Right atrium auricular region (tissue), 2 donors: Measurements from ENCODE around the gene KIT. TPM values are rescaled to one million over a fixed set of nuclear protein-coding genes. Genes with fewer than 3 reads are reported as not detected.

Experiments used
- DNase-seq: peaks from one replicate; pipeline ENCODE4 v3.0.0-alpha.2; 2019; ENCODE audit warnings: low spot score
- H3K27ac ChIP-seq, 2 donors: fragments of 200-600 bp; sonication (generic); 1 replicate in 1 of 2; 2 replicates in 1 of 2; pipeline ENCODE4 v1.5.1; 2016 to 2019
- H3K27me3 ChIP-seq, 2 donors: fragments of 200-600 bp; sonication (generic); one replicate each; pipeline versions ENCODE4 v1.5.1 to v1.6.0; 2017 to 2019
- H3K36me3 ChIP-seq: fragments of 200-600 bp; sonication (generic); one replicate; pipeline ENCODE4 v1.5.1; 2016
- H3K4me1 ChIP-seq, 2 donors: fragments of 200-600 bp; sonication (generic); one replicate each; pipeline versions ENCODE4 v1.5.1 to v1.6.0; 2017 to 2019
- H3K4me3 ChIP-seq, 2 donors: fragments of 200-600 bp; sonication (generic); 1 replicate in 1 of 2; 2 replicates in 1 of 2; pipeline ENCODE4 v1.5.1; 2017 to 2019; ENCODE audit warnings: mild to moderate bottlenecking in 1 of 2, moderate library complexity in 1 of 2
- H3K9me3 ChIP-seq, 2 donors: fragments of 200-600 bp; sonication (generic); one replicate each; pipeline ENCODE4 v1.5.1; 2019
- total RNA-seq, 2 donors: library from RNA; depleted of rRNA; stranded (reverse); fragments of >200 nt; gene quantifications; one replicate each; pipeline ENCODE4 v1.1.0, GENCODE V29; 2016
- TF ChIP-seq, protein P1 (sequence below), 2 donors: fragments of 200-600 bp; sonication (generic); IDR thresholded peaks; one replicate each; pipeline ENCODE4 v1.5.1; 2019; ENCODE audit warnings: antibody characterized with exemption in 2 of 2

KIT gene
- total RNA-seq, 2 donors from 2014 or later, result 1.5 to 2.6 TPM

DNA sequence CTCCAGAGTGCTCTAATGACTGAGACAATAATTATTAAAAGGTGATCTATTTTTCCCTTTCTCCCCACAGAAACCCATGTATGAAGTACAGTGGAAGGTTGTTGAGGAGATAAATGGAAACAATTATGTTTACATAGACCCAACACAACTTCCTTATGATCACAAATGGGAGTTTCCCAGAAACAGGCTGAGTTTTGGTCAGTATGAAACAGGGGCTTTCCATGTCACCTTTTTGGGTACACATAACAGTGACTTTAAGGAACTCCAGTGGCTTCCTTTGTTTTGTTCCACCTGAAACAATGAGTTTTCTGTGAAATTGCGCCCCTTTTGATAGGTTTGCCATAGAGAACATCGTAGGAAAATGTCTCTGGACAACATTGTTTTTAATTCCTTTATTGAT lies 69.6 kb downstream of the KIT start:
- H3K4me1 ChIP-seq, result peaks cover 0 to 4% of the 10 kb centered on the region in 2 donors
- TF ChIP-seq, protein P1, sequence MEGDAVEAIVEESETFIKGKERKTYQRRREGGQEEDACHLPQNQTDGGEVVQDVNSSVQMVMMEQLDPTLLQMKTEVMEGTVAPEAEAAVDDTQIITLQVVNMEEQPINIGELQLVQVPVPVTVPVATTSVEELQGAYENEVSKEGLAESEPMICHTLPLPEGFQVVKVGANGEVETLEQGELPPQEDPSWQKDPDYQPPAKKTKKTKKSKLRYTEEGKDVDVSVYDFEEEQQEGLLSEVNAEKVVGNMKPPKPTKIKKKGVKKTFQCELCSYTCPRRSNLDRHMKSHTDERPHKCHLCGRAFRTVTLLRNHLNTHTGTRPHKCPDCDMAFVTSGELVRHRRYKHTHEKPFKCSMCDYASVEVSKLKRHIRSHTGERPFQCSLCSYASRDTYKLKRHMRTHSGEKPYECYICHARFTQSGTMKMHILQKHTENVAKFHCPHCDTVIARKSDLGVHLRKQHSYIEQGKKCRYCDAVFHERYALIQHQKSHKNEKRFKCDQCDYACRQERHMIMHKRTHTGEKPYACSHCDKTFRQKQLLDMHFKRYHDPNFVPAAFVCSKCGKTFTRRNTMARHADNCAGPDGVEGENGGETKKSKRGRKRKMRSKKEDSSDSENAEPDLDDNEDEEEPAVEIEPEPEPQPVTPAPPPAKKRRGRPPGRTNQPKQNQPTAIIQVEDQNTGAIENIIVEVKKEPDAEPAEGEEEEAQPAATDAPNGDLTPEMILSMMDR (IDR thresholded peaks at IDR 0.05), result no peak
- H3K4me3 ChIP-seq, result no peak overlapping the region
- H3K36me3 ChIP-seq, result no peaks in the 10 kb centered on the region
- no peak overlapping the region for H3K27ac ChIP-seq
- DNase-seq, result no peak
- no peaks in the 10 kb centered on the region for H3K27me3 ChIP-seq
- no peaks in the 10 kb centered on the region for H3K9me3 ChIP-seq

DNA sequence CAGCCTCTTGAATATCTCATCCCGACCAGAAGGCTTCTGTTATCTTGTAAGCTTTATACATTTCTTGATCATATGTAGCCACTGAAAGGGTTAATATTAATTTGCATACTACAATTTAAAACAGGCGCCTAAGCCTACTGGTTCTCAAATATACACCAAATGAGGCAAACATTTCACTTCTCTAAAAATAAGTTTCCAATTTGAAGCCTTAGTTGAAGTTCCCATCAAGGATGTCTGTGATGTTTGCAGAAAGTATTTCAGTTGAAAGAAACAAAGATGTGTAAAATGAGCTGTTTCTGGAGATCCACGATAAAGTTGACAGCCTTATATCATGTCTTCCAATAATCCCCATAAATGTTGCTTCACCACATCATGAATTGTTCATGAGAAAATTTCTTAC lies 70.6 kb downstream of the KIT start:
- Histone ChIP-seq H3K36me3 (no peaks in the 10 kb centered on the region), H3K9me3 (no peaks in the 10 kb centered on the region)
- TF ChIP-seq, protein P1 (IDR thresholded peaks at IDR 0.05), result no peak

DNA sequence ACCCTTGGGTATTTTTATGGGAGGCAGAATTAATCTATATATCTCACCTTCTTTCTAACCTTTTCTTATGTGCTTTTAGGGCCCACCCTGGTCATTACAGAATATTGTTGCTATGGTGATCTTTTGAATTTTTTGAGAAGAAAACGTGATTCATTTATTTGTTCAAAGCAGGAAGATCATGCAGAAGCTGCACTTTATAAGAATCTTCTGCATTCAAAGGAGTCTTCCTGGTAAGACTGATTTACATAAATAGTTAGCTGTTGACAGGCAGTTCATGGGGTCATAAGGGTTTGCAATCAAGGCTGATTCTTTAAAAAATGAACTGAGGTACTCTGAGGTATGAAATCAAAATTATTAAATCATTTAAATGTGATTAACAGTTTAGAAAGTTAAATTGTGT lies 71.5 kb downstream of the KIT start:
- Histone ChIP-seq H3K36me3 (no peaks in the 10 kb centered on the region), H3K27me3 (no peaks in the 10 kb centered on the region), H3K27ac (no peak overlapping the region), H3K4me1 (peaks cover 0 to 1% of the 10 kb centered on the region in 2 donors), H3K9me3 (no peaks in the 10 kb centered on the region), H3K4me3 (no peak overlapping the region)
- TF ChIP-seq, protein P1 (IDR thresholded peaks at IDR 0.05), result no peak
- no peak for DNase-seq

More for the DNA sequence above, 70.6 kb downstream of the KIT start:
- H3K27ac ChIP-seq, result no peak overlapping the region
- no peaks in the 10 kb centered on the region for H3K27me3 ChIP-seq
- no peak overlapping the region for H3K4me3 ChIP-seq
- no peak for DNase-seq
- H3K4me1 ChIP-seq, result peaks cover 0 to 4% of the 10 kb centered on the region in 2 donors

DNA sequence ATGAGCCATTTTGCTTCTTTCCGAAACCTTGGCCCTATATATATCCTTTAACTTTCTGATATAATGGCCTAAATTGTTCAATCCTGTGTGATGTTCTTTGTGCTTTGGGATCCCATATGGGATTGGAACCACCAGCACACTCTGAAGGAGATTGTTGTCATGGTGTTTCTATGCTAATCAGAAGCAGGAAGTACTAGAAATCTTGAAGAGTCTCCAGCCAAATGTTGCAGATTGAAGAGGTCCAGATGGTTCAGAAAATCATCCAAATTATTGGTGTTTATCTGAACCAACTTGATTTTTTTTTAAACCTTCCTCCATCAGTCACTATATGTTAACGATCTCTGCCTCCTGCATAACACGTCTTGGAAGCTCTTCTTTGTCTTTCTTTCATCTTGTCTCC lies 72.8 kb downstream of the KIT start:
- no peaks in the 10 kb centered on the region for H3K4me1 ChIP-seq
- no peak overlapping the region for H3K4me3 ChIP-seq
- no peaks in the 10 kb centered on the region for H3K9me3 ChIP-seq
- no peak for DNase-seq
- no peaks in the 10 kb centered on the region for H3K27me3 ChIP-seq
- H3K27ac ChIP-seq, result no peak overlapping the region
- no peaks in the 10 kb centered on the region for H3K36me3 ChIP-seq
- TF ChIP-seq, protein P1 (IDR thresholded peaks at IDR 0.05), result no peak

DNA sequence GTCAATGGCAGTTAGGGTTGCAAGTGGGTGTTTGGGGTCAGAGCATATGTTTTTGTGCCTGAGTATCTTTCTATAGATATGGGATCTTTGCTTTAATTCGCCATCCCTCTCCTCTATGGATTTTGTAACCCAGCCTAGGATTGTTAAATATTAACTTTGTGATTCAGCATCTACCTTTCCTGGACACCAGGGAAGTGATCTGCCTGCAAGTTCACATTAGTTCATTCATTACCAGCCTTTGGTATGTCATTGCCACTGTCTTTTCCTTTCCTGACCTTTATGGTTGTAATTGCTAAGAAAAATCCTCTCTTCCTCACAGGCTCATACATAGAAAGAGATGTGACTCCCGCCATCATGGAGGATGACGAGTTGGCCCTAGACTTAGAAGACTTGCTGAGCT lies 73.8 kb downstream of the KIT start:
- no peaks in the 10 kb centered on the region for H3K27me3 ChIP-seq
- H3K9me3 ChIP-seq, result no peaks in the 10 kb centered on the region
- H3K36me3 ChIP-seq, result no peaks in the 10 kb centered on the region
- H3K4me3 ChIP-seq, result no peak overlapping the region
- H3K4me1 ChIP-seq, result no peaks in the 10 kb centered on the region
- DNase-seq, result no peak
- TF ChIP-seq, protein P1 (IDR thresholded peaks at IDR 0.05), result no peak
- H3K27ac ChIP-seq, result no peak overlapping the region

DNA sequence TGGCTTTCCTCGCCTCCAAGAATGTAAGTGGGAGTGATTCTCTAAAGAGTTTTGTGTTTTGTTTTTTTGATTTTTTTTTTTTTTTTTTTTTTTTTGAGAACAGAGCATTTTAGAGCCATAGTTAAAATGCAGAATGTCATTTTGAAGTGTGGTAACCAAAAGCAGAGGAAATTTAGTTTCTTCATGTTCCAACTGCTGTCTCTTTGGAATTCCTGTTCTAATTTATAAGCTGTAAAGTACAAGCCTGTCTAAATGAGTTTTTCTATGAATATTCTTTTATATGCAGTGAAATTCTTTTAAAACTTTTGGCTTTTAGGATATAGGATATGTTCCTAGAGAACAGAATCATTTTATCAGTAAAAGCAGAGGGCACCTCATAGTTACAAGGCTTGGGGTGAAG lies 74.2 kb downstream of the KIT start:
- TF ChIP-seq, protein P1 (IDR thresholded peaks at IDR 0.05), result no peak
- Histone ChIP-seq H3K9me3 (no peaks in the 10 kb centered on the region), H3K4me3 (no peak overlapping the region), H3K27ac (no peak overlapping the region), H3K36me3 (no peaks in the 10 kb centered on the region), H3K27me3 (no peaks in the 10 kb centered on the region), H3K4me1 (no peaks in the 10 kb centered on the region)
- DNase-seq, result no peak
